NCI-H446 (cell line): Measurements from ENCODE around the gene AGAP3.
A peak's percentile ranks its signal among the peaks of the same experiment; 100 is the strongest.

Experiments
- DNase-seq, 2 experiments: peaks; one replicate each; lab custom pipeline; 2025; lab: John Stamatoyannopoulos, UW

The AGAP3 gene

GRCh38 chr7:151088019-151088855, 2.0 kb downstream of the AGAP3 start:
- DNase-seq = no peak

GRCh38 chr7:151088856-151089699, 2.8 kb downstream of the AGAP3 start:
- DNase-seq = peak in 1 of 2 experiments; percentile 10

DNA sequence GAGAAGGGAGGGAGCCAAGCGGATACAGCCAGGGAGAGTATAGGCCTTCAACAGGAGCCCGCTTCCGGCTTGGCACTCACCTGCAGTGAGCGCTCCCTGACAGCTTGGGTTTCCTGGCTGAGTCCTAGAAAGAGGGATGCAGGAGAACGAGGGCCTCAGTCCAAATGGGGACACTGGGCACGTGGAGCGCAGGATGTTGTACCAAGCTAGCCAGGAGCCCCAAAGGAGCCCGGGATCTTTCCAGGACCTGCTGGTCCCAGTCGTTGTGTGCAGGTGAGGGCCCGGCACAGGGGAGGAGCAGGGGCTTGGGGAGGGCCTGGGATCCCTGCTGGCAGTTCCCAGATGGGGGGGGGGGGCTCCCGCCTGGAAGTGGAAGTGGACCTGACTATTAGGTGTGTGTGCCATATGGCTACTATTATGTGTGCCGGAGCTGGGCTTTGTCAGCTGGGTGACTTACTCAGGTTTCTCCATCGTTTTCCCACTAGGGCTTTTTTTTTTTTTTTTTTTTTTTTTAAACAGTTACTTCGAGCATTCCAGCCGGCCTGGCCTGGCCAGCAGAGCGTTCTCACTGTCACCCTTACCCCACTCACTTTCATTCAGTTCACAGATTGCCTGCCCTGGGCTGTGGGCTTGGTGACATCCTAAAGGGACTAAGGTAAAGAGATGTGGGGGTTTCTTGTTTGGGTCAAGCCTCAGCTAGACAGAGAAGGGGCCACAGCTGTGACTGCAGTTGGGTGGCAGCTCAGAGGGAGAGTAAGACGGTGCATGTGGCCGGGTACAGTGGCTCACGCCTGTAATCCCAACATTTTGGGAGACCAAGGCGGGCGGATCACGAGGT, 3.8 kb downstream of the AGAP3 start:
- no peak for DNase-seq

DNA sequence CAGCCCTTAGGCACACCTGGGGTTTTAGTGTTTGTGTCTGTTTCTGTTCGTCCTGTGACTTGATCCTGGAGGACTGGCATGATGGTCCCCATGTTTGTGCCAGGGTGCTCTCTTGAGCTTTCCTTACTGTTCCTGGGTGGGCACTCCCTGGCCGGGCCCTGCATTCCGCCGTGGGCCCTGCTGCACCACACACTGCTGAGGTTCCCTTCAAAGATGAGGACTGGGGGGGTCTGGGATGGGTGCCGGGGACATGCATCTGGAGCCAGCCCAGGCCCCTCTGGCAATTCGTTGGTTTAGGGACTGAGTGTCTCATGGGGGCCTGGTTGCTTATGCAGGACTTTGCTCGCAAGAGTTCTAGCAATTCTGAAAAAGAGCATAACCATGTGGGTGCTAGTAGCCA, 4.7 kb downstream of the AGAP3 start:
- no peak for DNase-seq

DNA sequence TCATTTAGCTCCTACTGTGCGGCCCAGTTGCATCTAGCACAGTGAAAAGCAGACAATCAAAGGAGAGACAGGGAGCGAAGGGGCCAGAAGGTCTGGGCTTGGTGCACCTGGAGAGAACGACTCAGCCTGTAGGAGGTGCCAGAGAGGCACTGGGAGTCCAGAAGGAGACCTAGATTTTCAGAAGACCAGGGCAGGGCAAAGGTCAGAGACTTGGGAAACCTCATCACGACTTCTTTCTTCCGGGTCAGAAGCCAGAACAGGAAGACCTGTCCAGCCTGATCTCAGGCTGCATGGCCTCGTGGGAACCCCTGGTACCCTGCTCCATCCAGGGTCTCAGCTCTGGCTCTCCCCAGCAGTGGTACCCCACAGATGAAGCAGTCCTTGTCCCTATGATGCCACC, 5.2 kb downstream of the AGAP3 start:
- DNase-seq = no peak

DNA sequence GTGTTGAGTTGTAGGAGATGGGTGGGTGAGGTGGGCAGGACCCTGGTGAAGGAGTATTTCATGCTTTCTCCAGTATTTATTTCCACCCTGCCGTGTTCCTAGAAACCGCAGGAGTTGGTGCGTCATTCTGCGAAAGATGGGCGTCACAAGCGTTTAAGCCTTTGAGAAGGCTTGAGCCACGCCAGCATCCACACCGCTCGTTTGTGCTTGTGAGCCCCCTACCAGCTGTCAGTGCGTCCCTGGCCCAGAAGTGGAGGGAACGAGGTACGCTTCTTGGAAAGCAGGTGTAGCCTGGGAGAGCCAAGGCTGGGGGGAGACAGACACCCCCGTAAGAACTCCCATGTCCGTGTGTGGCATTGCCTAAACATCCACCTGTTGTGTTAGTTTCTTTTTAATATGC, 5.7 kb downstream of the AGAP3 start:
- DNase-seq = no peak

GRCh38 chr7:151093748-151094147, 7.5 kb downstream of the AGAP3 start:
- no peak for DNase-seq

GRCh38 chr7:151094675-151095074, 8.4 kb downstream of the AGAP3 start:
- no peak for DNase-seq

- DNase-seq = no peak
Measured at GRCh38 chr7:151095123-151095797, 9.0 kb downstream of the AGAP3 start.

DNA sequence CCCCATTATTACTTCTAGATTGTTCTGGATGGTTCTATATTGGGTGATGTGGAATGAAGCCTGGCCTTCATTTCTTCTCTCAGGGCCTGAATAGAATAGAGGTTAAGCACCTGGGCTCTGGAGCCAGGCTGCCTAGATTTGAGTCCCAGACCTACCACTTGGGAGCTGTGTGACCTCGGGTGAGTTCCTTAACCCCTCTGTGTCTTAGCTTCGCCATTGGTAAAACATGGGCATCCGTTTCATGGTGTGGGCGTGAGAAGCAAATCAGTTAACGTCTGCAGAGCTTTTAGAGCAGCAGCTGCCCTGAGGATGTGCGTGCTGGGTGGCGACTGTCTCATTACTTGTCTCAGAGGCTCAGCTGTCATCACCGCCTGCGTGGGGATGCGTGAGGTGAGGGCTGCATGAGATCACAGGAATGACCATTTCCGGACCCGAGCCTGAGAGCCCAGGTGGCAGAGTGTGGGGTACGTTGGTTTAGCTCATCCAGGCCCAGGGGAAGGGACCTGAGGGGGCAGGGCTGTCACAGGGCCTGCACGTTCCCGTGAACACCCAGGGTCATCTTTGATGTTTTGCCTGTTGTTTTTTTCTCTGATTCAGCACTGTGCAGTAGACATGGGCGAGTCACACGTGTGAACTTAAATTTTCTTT, 9.7 kb downstream of the AGAP3 start:
- DNase-seq = no peak

- DNase-seq = no peak
Measured at GRCh38 chr7:151099486-151100211, 13.4 kb downstream of the AGAP3 start.

DNA sequence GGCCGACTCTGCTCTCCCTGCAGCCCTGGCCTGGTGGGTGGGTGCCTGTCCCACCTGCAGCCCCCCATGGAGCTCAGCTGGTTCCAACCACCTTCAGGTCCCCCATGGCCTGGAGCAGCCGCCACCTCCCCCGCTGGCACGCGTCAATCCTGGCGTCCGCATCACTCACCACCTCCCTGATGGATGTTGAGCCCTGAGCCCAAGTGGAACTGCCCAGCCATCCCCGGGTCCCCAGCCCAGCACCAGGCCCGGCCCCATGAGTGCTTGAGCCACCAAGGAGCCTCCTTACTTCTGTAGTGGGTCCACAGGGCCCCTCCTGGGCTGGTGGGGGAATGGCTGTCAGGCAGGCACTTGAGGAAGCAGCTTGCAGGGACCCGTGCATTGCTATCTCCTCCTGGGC, 14.6 kb downstream of the AGAP3 start:
- DNase-seq = no peak

- no peak for DNase-seq
Measured at GRCh38 chr7:151101621-151102396, 15.5 kb downstream of the AGAP3 start.

- DNase-seq = no peak
Measured at GRCh38 chr7:151102991-151103390, 16.7 kb downstream of the AGAP3 start.

- no peak for DNase-seq
Measured at GRCh38 chr7:151103973-151104372, 17.7 kb downstream of the AGAP3 start.

GRCh38 chr7:151104411-151105235, 18.3 kb downstream of the AGAP3 start:
- DNase-seq = no peak

DNA sequence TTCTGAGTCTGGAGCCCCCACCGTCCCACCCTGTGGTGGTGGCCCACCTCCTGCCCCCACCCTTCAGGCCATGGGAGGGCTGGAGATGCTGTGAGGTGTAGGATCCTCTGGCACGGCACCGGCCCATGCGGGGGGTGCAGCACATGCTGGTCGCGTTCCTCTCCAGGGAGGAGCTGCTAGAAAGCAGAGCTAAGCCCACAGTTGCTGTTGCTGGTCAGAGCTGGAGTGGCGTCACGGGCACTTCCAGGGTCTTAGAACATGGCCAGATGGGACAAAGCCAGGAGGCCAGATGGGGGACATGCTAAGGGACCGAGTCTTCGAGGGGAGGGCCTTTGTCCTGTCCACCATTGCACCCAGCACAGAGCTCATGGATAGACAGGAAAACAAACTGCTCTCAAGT, 21.6 kb downstream of the AGAP3 start:
- DNase-seq = no peak

- DNase-seq = no peak
Measured at GRCh38 chr7:151109094-151110048, 23.1 kb downstream of the AGAP3 start.
